HG02885 (cell line): ENCODE data around the gene CLDN16.

Experiments used
- ATAC-seq: cut with Tn5 transposase; IDR thresholded peaks from one replicate; pipeline ENCODE4 v1.9.1; 2021; ENCODE audit warnings: mild to moderate bottlenecking; ENCODE audit not compliant: unreplicated experiment, poor library complexity

The CLDN16 gene

GRCh38 chr3:190387578-190388213, at the start of gene CLDN16:
Gene CLDN16 (plus strand): TSS chr3:190388163. CDS start chr3:190388330, 167 bp downstream.
- no peak for ATAC-seq

GRCh38 chr3:190338717-190339116, 49.2 kb upstream of the CLDN16 start:
- peak; percentile 4 for ATAC-seq

GRCh38 chr3:190339130-190339529, 48.8 kb upstream of the CLDN16 start:
- ATAC-seq = peak; percentile 79

DNA sequence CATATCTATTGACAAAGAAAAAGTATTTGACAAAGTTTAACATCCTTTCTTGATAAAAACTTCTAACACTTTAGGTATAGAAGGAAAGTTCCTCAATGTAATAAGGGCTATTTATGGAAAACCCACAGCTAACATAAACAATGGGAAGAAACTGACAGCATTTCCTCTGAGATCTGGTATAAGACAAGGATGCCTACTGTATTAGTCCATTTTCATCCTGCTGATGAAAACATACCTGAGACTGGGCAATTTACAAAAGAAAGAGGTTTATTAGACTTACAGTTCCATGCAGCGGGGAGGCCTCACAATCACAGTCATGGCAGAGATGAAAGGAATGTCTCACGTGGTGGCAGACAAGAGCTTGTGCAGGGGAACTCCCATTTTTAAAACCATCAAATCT, 47.9 kb upstream of the CLDN16 start:
- ATAC-seq = no peak

- ATAC-seq = no peak
These were observed 42.7 kb upstream of the CLDN16 start for GRCh38 chr3:190345027-190345821.

- ATAC-seq = no peak
These were observed 42.1 kb upstream of the CLDN16 start for GRCh38 chr3:190345878-190346277.

GRCh38 chr3:190346541-190346940, 41.4 kb upstream of the CLDN16 start:
- no peak for ATAC-seq

DNA sequence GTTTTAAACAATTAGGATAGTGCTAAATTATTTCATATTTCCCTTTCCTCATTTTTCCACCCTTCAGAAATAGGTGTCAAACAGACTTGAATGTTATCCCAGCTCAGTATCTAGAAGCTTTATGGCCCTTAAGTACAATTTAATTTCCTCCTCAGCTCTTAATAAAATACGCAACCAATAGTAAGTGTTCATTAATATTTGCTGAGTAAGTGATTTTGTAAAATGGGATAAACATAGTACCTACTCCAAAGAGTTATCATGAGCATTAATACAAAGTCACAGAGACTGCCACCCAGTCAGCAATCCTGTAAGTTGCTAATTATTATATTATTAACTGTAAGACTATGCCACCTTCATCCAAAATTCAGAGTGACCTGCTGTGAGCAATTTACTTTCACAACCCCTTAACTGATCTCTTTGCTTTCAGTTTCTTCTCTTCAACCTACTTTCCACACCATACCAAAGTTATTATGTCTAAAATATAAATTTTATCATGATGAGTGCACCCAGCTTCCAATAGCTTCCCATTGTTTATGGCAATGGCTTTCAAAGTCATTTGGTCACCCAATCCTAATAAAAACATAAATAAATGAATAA, 35.0 kb upstream of the CLDN16 start:
- no peak for ATAC-seq

GRCh38 chr3:190356246-190356645, 31.7 kb upstream of the CLDN16 start:
- ATAC-seq = no peak

GRCh38 chr3:190357468-190357867, 30.5 kb upstream of the CLDN16 start:
- no peak for ATAC-seq

- ATAC-seq = no peak
These were observed 28.1 kb upstream of the CLDN16 start for GRCh38 chr3:190359813-190360212.

GRCh38 chr3:190360228-190360627, 27.7 kb upstream of the CLDN16 start:
- no peak for ATAC-seq

- no peak for ATAC-seq
These were observed 26.2 kb upstream of the CLDN16 start for GRCh38 chr3:190361791-190362190.

- ATAC-seq = no peak
These were observed 25.7 kb upstream of the CLDN16 start for GRCh38 chr3:190362258-190362657.

DNA sequence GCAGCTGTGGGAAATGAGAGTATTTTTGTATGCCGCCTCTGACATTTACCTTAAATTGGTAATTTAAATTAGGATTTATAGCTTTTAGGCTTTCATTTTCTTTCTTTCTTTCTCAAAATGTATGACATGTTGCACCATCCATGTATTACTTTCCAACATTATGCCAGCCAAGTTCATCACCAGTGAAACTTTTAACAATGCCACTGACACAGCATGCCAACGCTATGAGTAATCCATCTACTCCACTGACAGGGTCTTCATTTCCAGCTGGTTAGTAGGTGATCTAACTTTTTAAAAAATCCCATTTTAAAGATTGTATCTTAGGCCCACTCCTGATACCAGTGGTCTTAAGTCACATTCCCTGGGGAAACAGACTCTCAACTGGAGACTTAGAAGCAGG, 21.8 kb upstream of the CLDN16 start:
- ATAC-seq = no peak

DNA sequence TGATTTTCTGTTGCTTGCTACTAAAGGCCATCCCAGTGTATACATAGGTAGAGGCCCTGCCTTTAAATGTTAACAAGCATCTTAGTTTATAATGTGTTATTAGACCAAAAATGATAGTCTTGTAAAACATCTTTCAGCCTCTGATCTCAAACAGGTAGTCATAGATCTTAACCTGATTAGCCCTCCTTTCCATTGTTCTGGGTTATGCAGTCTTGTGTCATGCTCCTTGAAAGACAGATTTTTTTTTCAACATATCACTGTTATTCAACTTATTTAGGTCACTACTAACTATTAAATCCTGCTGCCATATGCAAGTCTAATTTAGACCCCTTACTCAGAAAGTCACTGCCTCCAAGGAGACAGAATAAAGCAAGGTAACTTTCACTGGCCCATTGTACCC, 19.1 kb upstream of the CLDN16 start:
- ATAC-seq = no peak

DNA sequence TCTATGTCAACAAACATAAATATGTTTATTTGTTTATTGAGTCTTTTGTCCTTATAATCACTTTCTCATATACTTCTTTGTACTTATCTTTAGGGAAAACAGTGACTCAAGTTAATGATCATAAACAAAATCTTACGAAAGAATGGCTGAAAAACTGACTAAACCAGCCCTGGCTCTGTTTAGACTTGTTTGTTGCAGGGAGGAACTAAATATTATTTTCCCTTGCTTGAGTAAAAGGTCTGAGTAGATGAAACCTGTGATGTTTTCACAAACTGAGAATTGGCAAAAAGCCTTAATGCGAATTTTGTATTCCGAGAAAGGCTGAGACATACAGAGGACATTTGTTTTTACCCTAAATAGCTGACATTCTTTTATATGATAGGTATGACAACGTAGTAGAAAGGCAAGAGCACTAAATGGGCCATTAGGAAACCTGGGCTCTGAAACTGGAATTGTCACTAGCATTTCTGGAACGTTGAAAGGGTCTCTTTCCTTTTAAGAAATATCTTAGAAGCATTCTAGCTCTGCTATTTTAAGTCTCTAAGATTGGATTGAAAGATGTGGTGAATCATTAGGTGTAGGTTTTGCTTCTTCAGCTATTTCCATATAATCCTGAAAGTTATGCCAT, 18.2 kb upstream of the CLDN16 start:
- ATAC-seq = no peak

- ATAC-seq = no peak
These were observed 17.6 kb upstream of the CLDN16 start for GRCh38 chr3:190370369-190370768.

- no peak for ATAC-seq
These were observed 16.8 kb upstream of the CLDN16 start for GRCh38 chr3:190371152-190371551.

DNA sequence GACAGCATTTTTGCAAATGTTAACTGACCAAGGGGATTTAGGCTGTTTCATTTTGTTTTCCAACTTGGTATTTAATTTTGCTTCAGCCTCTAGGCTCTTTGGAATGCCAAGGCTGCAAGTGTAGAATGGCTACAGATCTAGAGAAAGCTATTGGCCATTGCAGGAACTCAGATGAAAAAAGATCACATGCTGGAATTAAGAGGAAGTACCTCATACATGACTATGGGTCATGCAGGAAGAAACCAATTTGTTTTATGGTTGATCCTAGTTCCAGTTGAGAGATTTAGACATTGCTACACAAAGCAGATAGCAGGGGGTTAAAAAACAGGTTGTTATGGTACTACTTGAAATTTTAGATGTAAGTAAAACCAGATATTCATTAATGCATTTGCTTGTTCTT, 12.7 kb upstream of the CLDN16 start:
- ATAC-seq = no peak

DNA sequence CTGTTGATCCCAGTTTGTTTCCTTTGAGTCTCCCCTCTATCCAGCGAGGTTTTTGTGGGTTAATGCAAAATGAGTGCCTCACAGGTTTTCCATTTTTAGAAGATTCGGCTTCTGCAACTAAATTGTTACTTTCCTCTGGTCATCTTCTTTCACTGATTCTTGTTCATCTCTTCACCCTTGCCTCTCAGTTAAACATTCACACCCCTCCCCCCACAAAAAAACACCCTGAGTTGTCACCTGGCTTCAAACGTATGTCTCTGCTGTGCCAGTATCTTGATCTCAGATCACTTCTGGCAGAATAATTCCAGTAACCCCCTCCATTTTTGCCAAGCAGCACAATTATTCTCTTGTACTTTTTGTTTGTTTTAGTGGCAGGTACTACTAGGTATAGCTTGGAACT, 12.3 kb upstream of the CLDN16 start:
- ATAC-seq = no peak
